HG03025 (cell line): ENCODE measurements around the gene GLMP.

ENCODE experiments used
- ATAC-seq: cut with Tn5 transposase; IDR thresholded peaks from one replicate; pipeline ENCODE4 v1.9.1; 2021; ENCODE audit warnings: mild to moderate bottlenecking, moderate library complexity; ENCODE audit not compliant: unreplicated experiment, low FRiP score

The GLMP gene

DNA sequence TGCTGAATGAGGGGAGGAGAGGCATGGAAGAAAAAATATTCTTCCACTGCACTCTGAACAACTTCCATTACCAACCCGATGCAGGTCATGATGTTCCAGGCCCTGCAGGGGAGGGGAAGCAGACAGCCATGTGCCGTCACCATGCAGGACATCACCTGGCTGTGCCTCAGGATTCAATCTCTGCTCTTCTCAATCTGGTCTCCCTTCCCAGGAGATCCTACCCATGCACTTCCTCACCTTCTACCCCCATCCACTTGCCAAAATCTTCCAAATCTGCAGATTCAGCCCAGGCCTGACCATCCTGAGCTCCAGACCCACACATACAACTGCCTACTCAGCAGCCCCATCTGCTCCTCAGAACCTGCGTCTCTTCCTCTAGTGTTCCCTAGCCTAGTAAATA, 41.8 kb downstream of the GLMP start:
- no peak for ATAC-seq

DNA sequence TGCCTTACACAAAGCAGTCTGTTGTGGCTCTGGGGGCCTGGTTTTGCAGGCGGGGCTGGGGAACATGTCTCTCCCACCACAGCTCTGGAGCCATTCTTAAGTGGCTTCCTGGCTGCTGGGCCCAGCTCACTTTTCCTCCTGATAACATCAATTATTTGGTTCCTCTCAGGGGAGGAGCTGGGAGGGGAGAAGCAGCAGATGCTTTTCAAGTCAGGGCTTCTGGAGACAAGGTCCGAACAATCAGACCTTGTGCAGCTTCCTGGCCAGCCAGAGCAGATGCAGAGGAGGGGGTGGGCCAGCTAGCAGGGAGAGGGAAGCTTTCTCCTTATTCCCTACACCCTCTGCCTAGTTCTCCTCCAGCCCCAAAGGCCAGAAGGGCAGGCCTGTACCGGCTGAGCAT, 44.0 kb downstream of the GLMP start:
- ATAC-seq = no peak

DNA sequence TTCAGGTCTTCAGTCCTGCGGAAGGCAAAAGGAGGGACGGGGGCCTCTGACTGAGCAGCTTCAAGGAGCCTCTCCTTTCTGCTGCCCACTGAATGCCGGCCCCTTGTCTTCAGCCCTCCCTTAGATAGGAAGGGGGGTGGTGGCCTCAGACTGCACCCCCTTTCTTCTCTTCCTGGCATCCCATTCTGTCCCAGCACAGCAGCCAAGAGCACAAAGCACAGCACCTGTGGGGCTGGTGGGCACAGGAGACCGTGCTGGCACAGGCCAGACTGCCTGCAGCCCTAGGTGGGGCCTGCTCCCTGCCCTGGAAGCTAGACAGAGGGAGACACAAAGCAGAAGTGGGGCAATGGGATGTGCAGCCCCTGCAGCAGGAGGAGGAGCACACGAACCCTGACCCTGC, 45.9 kb downstream of the GLMP start:
- no peak for ATAC-seq

DNA sequence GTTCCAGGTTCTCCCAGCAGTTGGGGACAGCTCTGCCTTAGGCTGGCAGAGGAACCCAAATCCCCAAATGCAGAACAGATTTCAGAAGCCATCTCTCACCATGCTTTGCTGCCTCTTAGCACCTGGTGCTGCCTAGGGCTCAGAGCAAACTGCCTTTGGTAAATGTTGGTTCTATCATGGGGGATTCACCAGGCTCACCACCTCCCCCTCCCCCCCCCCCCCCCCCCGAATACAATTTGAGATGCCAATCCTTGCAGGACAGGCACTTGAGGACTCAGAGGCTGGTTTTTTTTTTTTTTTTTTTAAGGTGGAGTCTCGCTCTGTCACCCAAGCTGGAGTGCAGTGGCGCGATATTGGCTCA, 47.2 kb downstream of the GLMP start:
- no peak for ATAC-seq

DNA sequence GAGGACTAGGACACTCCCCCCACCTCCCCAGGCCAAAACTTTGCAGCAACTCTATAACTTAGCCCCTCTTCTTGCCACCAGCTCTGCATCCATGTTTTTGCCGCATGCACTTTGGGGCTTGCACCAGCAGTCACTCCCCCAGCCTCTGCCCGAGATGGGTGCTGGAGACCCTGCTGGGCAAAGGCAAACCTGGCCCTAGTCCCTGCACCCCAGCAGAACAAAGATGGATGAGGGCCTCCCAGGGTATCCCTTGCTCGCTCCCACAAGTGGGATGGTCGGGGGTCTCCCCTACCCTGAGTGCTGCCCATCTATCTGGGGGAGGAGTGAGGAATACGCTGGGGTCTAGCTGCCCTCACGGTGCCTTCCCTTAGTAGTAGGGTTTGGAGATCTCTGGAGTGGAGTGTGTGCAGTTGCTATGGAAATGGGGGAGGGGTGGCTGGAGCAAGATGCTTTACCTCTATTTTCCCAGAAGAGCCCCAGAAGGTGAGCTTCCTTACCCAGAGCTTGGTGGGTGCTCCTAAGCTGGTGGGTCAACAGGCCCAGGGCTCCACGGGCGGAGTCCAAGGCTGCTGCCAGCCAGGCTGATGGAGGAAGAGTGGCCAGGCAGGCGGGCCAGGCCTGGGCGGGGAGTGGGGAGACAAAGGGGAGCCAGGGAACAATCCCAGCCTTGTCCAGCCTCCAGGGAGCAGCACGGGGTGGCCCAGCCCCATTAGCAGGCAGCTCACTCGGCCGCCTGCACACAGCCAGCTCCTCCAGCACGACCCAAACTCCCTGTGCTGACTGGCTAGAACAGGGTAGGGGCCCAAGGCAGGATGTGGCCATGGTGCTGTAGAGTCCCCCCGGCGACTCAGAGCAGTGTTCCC, 47.8 kb downstream of the GLMP start, which contains the start of gene PAQR6:
PAQR6 (minus strand) TSS at position 597 of the 863 bp plus-strand sequence. CDS start 1,325 bp downstream, outside the sequence.
- ATAC-seq = no peak

DNA sequence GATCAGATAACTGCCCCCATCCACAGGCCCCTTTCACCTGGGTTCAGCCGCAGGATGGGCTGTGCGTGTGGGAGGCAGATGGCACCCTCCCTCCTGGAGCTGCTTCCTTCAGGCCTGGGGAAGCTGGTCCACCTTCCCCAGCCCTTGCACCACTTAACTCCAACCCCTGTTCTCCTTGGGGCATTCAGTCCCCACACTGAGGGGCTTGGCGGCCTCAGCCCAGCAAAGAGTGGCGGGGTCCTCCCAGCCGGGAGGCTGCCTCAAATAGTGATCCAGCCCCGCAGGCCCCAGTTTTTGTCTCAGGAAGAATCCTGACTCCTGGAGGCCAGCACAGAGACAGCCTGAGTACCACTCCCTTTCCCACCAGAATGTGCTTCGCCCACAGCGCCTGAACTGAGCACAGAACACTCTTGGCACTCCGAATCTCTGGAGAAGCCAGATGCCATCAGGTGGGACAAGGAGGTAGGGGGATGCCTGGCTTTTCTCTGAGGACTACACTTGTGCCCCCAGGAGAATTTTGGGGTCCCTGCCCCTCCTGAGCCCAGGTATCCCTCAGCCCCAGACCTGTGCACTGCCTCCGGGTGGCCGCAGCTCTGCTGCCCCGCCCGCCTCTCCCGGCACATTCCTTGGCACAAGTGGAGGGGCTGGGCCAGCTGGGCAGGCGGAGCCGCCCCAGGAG, 48.6 kb downstream of the GLMP start:
- ATAC-seq = no peak

- no peak for ATAC-seq
Measured at GRCh38 chr1:156246241-156246780, 49.2 kb downstream of the GLMP start.

GRCh38 chr1:156245451-156246232, 49.8 kb downstream of the GLMP start:
- ATAC-seq = no peak

- ATAC-seq = no peak
Measured at GRCh38 chr1:156244712-156245111, 50.8 kb downstream of the GLMP start.

- ATAC-seq = no peak
Measured at GRCh38 chr1:156244126-156244525, 51.4 kb downstream of the GLMP start.

DNA sequence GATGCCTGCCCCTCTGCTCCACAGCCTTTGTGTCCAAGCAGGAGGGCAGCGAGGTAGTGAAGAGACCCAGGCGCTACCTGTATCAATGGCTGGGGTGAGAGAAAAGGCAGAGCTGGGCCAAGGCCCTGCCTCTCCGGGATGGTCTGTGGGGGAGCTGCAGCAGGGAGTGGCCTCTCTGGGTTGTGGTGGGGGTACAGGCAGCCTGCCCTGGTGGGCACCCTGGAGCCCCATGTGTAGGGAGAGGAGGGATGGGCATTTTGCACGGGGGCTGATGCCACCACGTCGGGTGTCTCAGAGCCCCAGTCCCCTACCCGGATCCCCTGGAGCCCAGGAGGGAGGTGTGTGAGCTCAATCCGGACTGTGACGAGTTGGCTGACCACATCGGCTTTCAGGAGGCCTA, 52.7 kb downstream of the GLMP start:
- ATAC-seq = no peak
